Cardiac fibroblast (primary cell): Measurements from ENCODE around the gene TCOF1.

Experiments used
- DNase-seq, 2 donors: peaks; one replicate each; pipeline versions ENCODE4 v3.0.0 to v3.0.0-alpha.2; 2010; ENCODE audit warnings: low read depth in 2 of 2
- H3K4me3 ChIP-seq, 2 donors: replicated peaks in 1 of 2; 1 replicate in 1 of 2; 2 replicates in 1 of 2; pipeline ENCODE4 v1.5.1; 2011; ENCODE audit warnings: low read depth in 2 of 2, low read length in 2 of 2, mild to moderate bottlenecking in 2 of 2, moderate library complexity in 1 of 2
- TF ChIP-seq, protein P1 (sequence below): IDR thresholded peaks from one replicate; pipeline ENCODE4 v1.5.1; 2011; ENCODE audit warnings: low read depth, mild to moderate bottlenecking, low read length, inconsistent platforms

Gene TCOF1

DNA sequence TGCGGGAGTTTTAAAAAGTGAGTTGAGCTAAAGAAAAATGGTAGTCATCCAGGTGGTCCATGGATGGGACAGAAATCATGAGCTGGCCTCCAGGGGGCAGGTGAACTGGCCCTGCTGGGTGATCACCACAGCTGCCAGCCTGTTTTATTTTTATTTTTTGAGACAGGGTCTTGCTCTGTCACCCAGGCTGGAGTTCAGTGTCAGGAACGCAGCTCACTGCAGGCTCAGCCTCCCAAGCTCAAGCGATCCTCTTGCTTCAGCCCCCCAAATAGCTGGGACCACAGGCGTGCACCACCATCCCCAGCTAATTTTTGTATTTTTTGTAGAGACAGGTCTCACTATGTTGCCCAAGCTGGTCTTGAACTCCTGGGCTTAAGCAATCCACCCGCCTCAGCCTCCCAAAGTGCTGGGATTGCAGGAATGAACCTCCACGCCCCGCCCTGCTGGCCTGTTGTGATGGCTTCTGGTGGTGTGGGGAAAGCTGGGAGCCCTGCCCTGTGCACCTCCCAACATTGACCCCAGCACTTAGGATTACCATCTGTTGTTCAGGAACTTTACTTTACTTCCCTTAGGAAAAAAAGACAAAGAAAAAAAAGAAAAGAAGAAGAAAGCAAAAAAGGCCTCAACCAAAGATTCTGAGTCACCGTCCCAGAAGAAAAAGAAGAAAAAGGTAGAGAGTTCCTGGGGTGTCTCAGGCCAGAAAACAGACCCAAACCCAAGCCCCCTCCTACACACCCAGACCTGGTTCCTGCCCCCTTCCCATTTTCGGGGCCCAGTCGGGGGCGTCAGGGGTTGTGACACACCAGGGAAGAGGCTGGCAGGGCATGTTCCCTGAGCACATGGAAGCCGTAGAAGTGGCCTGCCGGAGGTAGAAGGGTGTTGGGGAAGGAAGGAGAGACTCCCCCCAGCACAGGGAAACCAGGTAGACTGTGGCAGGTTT, 40.6 kb downstream of the TCOF1 start:
- no peak overlapping the region for H3K4me3 ChIP-seq
- DNase-seq, result no peak
- TF ChIP-seq, protein P1, sequence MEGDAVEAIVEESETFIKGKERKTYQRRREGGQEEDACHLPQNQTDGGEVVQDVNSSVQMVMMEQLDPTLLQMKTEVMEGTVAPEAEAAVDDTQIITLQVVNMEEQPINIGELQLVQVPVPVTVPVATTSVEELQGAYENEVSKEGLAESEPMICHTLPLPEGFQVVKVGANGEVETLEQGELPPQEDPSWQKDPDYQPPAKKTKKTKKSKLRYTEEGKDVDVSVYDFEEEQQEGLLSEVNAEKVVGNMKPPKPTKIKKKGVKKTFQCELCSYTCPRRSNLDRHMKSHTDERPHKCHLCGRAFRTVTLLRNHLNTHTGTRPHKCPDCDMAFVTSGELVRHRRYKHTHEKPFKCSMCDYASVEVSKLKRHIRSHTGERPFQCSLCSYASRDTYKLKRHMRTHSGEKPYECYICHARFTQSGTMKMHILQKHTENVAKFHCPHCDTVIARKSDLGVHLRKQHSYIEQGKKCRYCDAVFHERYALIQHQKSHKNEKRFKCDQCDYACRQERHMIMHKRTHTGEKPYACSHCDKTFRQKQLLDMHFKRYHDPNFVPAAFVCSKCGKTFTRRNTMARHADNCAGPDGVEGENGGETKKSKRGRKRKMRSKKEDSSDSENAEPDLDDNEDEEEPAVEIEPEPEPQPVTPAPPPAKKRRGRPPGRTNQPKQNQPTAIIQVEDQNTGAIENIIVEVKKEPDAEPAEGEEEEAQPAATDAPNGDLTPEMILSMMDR, result no peak

DNA sequence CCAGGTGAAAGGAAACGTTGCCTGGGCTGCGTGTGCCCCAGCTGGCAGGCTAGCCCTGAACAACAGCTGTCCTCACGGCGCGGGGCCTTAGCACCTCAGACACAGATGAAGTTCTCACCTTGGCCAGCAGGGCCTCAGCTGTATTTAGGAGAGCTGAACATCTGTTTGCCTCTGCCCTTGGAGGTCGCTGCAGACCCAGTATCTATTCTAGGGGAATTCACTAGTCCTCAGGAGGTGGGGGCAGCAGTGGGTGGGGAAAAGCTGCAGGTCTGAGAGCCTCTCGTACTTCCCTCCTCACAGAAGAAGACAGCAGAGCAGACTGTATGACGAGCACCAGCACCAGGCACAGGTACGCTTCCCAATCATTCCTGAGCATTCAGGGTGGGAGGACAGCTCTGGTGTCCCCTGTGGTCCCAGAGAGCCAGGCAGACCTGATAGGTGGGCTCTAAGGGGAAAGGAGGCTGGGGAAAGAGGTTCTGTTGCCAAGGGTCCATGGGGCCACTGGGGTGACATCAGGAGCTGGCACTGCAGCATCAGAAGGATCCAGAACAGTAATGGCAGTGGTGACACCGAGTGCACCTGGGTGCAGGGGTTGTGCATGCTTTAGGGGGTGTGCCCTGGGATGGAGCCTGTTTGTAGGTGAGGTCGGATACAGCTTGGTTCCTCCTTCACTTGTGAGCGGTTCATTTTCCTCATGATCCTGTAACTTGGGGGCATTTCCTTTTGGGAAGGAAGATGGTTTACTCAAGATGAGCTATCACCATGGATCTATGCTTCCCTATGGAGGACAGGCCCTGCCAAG, 41.4 kb downstream of the TCOF1 start:
- DNase-seq, result no peak
- H3K4me3 ChIP-seq, result no peak overlapping the region
- TF ChIP-seq, protein P1, result peak; percentile 32

DNA sequence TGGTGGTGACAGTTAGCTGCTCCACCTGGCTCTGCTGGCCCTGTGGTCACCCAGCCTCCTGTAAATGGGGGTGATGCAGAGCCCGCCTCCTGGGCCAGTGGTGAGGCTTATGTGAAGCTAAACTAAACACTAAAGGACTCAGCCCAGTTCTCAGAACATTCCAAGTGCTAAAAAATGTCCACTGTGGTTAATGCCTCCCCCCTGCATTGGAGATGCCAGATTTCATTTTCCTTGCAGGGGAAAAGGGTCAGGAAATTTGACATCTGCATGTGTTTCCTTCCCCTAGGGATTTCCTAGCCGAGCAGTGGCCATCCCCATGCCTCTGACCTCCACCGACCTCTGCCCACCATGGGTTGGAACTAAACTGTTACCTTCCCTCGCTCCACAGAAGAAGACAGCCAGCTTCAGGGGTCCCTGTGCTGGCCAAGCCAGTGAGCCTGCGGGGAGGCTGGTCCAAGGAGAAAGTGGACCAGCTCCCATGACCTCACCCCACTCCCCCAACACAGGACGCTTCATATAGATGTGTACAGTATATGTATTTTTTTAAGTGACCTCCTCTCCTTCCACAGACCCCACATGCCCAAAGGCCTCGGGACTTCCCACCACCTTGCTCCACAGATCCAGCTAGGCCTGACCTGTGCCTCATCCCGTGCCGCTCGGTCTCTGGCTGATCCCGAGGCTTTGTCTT, 42.2 kb downstream of the TCOF1 start:
- no peak overlapping the region for H3K4me3 ChIP-seq
- TF ChIP-seq, protein P1, result no peak
- no peak for DNase-seq

DNA sequence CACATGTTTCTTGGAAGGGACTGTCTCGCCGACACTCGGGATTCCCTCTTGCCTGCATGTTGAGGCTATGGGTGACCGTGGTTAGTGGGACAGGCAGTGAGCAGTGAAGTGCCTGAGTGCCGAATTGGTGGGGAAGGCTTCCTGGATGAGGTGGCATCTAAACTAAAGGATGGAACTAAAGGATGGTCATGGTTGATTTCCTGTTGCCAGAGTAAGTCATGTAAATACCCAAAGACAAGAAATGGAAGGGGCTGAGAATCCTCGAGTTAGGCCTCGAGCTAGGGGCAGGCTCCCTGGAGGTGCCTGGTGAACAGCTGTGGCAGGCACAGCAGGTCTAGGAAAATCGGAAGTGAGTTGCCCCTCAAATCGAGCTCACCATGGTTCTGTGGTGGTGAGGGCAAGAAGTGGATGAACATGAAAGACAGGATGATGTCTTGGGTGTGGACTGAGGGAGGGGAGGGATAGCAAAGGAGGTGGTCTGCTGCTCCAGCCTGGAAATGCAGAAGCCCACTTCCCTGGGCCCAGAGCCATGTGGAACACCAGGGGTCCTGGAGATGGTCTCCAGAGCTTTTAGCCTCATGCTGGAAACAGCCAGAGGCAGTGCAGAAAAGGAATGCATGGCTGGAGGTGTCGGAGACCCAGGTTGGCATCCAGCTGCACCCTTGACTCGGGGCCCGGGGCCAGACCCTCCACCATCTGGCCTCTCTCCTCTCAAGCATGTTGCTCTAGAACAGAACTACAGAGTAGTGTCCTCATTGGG, 43.0 kb downstream of the TCOF1 start:
- TF ChIP-seq, protein P1, result no peak
- no peak for DNase-seq
- no peak overlapping the region for H3K4me3 ChIP-seq

DNA sequence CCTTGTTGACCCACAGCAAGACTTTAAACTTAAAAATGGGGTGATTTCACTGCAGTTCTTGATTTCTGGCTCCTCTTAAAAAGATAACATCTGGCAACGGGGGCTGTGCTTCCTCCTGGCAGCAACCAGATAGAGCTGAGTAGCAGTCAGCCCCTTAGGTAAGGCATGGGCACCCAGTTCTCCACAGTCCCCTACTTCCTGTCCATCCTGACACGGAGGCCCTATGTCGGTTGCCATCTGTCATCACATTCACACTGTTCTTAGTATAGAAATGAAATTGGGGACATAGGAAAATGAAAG, 43.5 kb downstream of the TCOF1 start:
- no peak for DNase-seq
- no peak overlapping the region for H3K4me3 ChIP-seq
- TF ChIP-seq, protein P1, result no peak
